KMS-11 (cell line): ENCODE data around the gene C9orf43.

ENCODE experiments used
- H2AFZ ChIP-seq: fragments of 200-600 bp; sonication (generic); 2 replicates; pipeline ENCODE4 v1.6.1; 2016; ENCODE audit warnings: antibody characterized with exemption, mixed run types, low read depth
- H3K27ac ChIP-seq: fragments of 200-600 bp; sonication (generic); 2 replicates; pipeline ENCODE4 v1.6.1; 2016; ENCODE audit warnings: mild to moderate bottlenecking, mixed run types
- H3K27me3 ChIP-seq: fragments of 200-600 bp; sonication (generic); 2 replicates; pipeline ENCODE4 v1.6.1; 2017; ENCODE audit warnings: mild to moderate bottlenecking, low read depth, mixed run types, moderate library complexity; ENCODE audit not compliant: insufficient read depth
- H3K36me3 ChIP-seq: fragments of 200-600 bp; sonication (generic); 2 replicates; pipeline ENCODE4 v1.6.1; 2017; ENCODE audit warnings: mild to moderate bottlenecking, mixed run types; ENCODE audit not compliant: insufficient read depth
- H3K4me1 ChIP-seq: fragments of 200-600 bp; sonication (generic); 2 replicates; pipeline ENCODE4 v1.6.1; 2016; ENCODE audit warnings: mild to moderate bottlenecking, low read depth, mixed run types; ENCODE audit not compliant: poor library complexity, severe bottlenecking
- H3K4me2 ChIP-seq: fragments of 200-600 bp; sonication (generic); 2 replicates; pipeline ENCODE4 v1.7.0; 2016; ENCODE audit warnings: mild to moderate bottlenecking, mixed run types
- H3K4me3 ChIP-seq: fragments of 200-600 bp; sonication (generic); IDR thresholded peaks from 2 replicates; pipeline ENCODE4 v1.6.1; 2017; ENCODE audit warnings: low read depth, low read length, mixed read lengths; ENCODE audit not compliant: insufficient read depth
- H3K79me2 ChIP-seq: fragments of 200-600 bp; sonication (generic); 2 replicates; pipeline ENCODE4 v1.6.1; 2016; ENCODE audit warnings: low read depth, mixed run types; ENCODE audit not compliant: insufficient read depth
- H3K9ac ChIP-seq: fragments of 200-600 bp; sonication (generic); 2 replicates; pipeline ENCODE4 v1.6.1; 2016; ENCODE audit warnings: mild to moderate bottlenecking, mixed run types
- H4K20me1 ChIP-seq: fragments of 200-600 bp; sonication (generic); 2 replicates; pipeline ENCODE4 v1.6.1; 2016; ENCODE audit warnings: mild to moderate bottlenecking, mixed run types; ENCODE audit not compliant: insufficient read depth
- CTCF ChIP-seq: fragments of 200-600 bp; sonication (generic); conservative IDR thresholded peaks from 2 replicates; pipeline ENCODE4 v1.6.1; 2017; ENCODE audit warnings: low read depth, mild to moderate bottlenecking, antibody characterized with exemption, low read length, moderate library complexity, mixed read lengths

C9orf43 gene

GRCh38 chr9:113446323-113446740 is 35.8 kb downstream of the C9orf43 start:
- Histone ChIP-seq H3K27me3 (no peaks in the 10 kb centered on the region), H3K36me3 (no peaks in the 10 kb centered on the region), H3K9ac (no peak overlapping the region), H3K4me1 (peaks cover 7% of the 10 kb centered on the region), H3K4me2 (no peak overlapping the region), H3K27ac (no peak overlapping the region), H2AFZ (no peak overlapping the region), H4K20me1 (no peaks in the 10 kb centered on the region), H3K79me2 (no peaks in the 10 kb centered on the region), H3K4me3 (no peak overlapping the region)
- TF ChIP-seq CTCF, result peak; percentile 82

GRCh38 chr9:113449376-113449775 is 38.8 kb downstream of the C9orf43 start:
- Histone ChIP-seq H4K20me1 (no peaks in the 10 kb centered on the region), H3K27me3 (no peaks in the 10 kb centered on the region), H3K36me3 (no peaks in the 10 kb centered on the region), H2AFZ (no peak overlapping the region), H3K9ac (no peak overlapping the region), H3K27ac (no peak overlapping the region), H3K4me1 (peaks cover 14% of the 10 kb centered on the region), H3K4me3 (no peak overlapping the region), H3K79me2 (no peaks in the 10 kb centered on the region), H3K4me2 (no peak overlapping the region)
- TF ChIP-seq CTCF, result no peak

- Histone ChIP-seq H3K36me3 (no peaks in the 10 kb centered on the region), H3K79me2 (no peaks in the 10 kb centered on the region), H2AFZ (no peak overlapping the region), H3K27ac (no peak overlapping the region), H4K20me1 (no peaks in the 10 kb centered on the region), H3K27me3 (no peaks in the 10 kb centered on the region), H3K4me3 (no peak overlapping the region), H3K4me2 (no peak overlapping the region), H3K9ac (no peak overlapping the region), H3K4me1 (peaks cover 30% of the 10 kb centered on the region)
- TF ChIP-seq CTCF, result no peak
Observed at GRCh38 chr9:113452113-113452605, 41.6 kb downstream of the C9orf43 start.

GRCh38 chr9:113454914-113455761 is 44.6 kb downstream of the C9orf43 start:
- Histone ChIP-seq H2AFZ (peak overlapping the region; percentile 64), H3K4me2 (peak overlapping the region; percentile 46), H3K27ac (peak overlapping the region; percentile 83), H3K4me3 (no peak overlapping the region), H4K20me1 (no peaks in the 10 kb centered on the region), H3K79me2 (no peaks in the 10 kb centered on the region), H3K27me3 (no peaks in the 10 kb centered on the region), H3K9ac (peak overlapping the region; percentile 56), H3K4me1 (peaks cover 30% of the 10 kb centered on the region), H3K36me3 (no peaks in the 10 kb centered on the region)
- no peak for TF ChIP-seq CTCF
